B cell (primary cell): ENCODE results near the gene ATP6V0E1.

Experiments
- EZH2 ChIP-seq: IDR thresholded peaks from 2 replicates; pipeline ENCODE4 v1.6.1; 2012; ENCODE audit warnings: borderline replicate concordance, low read depth, mild to moderate bottlenecking, moderate library complexity, low read length; ENCODE audit not compliant: insufficient read depth, poor library complexity, severe bottlenecking
- TF ChIP-seq, protein P1 (sequence below): fragments of 200-600 bp; IDR thresholded peaks from one replicate; pipeline ENCODE4 v1.8.0; 2022; ENCODE audit warnings: antibody characterized with exemption, mild to moderate bottlenecking

DNA sequence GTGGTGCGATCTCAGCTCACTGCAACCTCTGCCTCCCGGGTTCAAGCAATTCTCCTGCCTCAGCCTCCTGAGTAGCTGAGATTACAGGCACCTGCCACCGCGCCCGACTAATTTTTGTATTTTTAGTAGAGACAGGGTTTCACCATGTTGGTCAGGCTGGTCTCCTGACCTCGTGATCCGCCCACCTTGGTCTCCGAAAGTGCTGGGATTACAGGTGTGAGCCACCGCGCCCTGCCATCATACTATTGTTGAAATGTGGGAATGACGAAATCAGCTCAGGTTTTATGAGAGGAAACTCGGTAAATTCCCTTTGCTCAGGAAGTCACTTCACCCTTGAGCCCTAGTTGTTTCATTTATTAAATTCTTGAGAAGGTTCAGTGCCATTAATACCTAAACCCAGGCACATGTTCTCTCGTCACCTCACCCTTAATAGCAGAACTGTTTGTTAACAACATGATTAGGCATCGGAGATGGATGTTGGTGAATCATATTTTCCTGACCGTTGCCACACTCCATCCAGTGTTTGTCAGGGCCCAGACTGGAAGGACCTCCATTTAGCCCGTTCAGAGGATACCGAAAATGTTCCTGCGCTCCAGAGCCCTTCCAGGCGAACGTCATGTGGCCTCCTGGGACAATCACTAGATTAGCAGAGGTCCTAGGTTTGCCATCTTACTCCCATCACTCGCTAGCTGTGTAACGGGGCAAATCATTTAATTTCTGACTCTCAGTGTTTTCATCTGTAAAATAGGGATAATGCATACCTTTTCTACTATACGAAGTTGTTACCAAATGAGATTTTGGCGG lies 52.5 kb downstream of the ATP6V0E1 start:
- TF ChIP-seq, protein P1, sequence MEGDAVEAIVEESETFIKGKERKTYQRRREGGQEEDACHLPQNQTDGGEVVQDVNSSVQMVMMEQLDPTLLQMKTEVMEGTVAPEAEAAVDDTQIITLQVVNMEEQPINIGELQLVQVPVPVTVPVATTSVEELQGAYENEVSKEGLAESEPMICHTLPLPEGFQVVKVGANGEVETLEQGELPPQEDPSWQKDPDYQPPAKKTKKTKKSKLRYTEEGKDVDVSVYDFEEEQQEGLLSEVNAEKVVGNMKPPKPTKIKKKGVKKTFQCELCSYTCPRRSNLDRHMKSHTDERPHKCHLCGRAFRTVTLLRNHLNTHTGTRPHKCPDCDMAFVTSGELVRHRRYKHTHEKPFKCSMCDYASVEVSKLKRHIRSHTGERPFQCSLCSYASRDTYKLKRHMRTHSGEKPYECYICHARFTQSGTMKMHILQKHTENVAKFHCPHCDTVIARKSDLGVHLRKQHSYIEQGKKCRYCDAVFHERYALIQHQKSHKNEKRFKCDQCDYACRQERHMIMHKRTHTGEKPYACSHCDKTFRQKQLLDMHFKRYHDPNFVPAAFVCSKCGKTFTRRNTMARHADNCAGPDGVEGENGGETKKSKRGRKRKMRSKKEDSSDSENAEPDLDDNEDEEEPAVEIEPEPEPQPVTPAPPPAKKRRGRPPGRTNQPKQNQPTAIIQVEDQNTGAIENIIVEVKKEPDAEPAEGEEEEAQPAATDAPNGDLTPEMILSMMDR: no peak
- TF ChIP-seq EZH2: no peak
